Ishikawa (cell line): ENCODE results near the gene CTNND2.

Source experiments
- CEBPB ChIP-seq: IDR thresholded peaks from 2 replicates; pipeline ENCODE4 v1.6.1; 2012
- CREB1 ChIP-seq: IDR thresholded peaks from 2 replicates; pipeline ENCODE4 v1.6.1; 2012; ENCODE audit warnings: low read depth
- EGR1 ChIP-seq: IDR thresholded peaks from 2 replicates; pipeline ENCODE4 v1.6.1; 2012
- EP300 ChIP-seq: IDR thresholded peaks from 2 replicates; pipeline ENCODE4 v1.6.1; 2012; ENCODE audit warnings: borderline replicate concordance
- RAD21 ChIP-seq: IDR thresholded peaks from 2 replicates; pipeline ENCODE4 v1.6.1; 2012; ENCODE audit warnings: low read depth
- TAF1 ChIP-seq: IDR thresholded peaks from 2 replicates; pipeline ENCODE4 v1.6.1; 2012; ENCODE audit warnings: low read depth, mild to moderate bottlenecking
- TCF12 ChIP-seq: IDR thresholded peaks from 2 replicates; pipeline ENCODE4 v1.6.1; 2012; ENCODE audit warnings: low read depth
- YY1 ChIP-seq: IDR thresholded peaks from 2 replicates; pipeline ENCODE4 v1.6.1; 2012; ENCODE audit warnings: low read depth
- TF ChIP-seq, protein P1 (sequence below): IDR thresholded peaks from 2 replicates; pipeline ENCODE4 v1.6.1; 2012; ENCODE audit warnings: low read depth, mild to moderate bottlenecking
- TF ChIP-seq, protein P2 (sequence below): IDR thresholded peaks from 2 replicates; pipeline ENCODE4 v1.6.1; 2012
- TF ChIP-seq, protein P3 (sequence below): IDR thresholded peaks from 2 replicates; pipeline ENCODE4 v1.6.1; 2012

DNA sequence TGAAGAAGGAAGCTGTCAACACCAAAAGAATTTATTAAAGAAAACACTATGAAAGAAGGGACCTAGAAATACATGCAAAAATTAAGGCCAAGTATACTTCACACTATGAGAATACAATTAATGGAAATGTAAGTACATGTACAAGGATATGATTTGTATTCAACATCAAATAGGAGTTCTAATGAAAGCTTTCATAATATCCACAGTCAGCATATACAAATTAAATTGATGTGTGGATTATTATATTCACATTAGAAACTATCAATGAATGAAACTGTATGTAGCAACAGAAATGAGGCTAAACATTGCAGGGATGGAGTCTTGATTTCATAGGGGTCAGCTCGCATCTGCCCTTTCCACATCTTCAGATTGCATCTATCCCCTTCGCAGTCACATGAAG lies 401.5 kb downstream of the CTNND2 start:
- TF ChIP-seq EP300 = no peak
- TF ChIP-seq, protein P1, sequence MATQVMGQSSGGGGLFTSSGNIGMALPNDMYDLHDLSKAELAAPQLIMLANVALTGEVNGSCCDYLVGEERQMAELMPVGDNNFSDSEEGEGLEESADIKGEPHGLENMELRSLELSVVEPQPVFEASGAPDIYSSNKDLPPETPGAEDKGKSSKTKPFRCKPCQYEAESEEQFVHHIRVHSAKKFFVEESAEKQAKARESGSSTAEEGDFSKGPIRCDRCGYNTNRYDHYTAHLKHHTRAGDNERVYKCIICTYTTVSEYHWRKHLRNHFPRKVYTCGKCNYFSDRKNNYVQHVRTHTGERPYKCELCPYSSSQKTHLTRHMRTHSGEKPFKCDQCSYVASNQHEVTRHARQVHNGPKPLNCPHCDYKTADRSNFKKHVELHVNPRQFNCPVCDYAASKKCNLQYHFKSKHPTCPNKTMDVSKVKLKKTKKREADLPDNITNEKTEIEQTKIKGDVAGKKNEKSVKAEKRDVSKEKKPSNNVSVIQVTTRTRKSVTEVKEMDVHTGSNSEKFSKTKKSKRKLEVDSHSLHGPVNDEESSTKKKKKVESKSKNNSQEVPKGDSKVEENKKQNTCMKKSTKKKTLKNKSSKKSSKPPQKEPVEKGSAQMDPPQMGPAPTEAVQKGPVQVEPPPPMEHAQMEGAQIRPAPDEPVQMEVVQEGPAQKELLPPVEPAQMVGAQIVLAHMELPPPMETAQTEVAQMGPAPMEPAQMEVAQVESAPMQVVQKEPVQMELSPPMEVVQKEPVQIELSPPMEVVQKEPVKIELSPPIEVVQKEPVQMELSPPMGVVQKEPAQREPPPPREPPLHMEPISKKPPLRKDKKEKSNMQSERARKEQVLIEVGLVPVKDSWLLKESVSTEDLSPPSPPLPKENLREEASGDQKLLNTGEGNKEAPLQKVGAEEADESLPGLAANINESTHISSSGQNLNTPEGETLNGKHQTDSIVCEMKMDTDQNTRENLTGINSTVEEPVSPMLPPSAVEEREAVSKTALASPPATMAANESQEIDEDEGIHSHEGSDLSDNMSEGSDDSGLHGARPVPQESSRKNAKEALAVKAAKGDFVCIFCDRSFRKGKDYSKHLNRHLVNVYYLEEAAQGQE = no peak
- no peak for TF ChIP-seq YY1
- TF ChIP-seq, protein P2, sequence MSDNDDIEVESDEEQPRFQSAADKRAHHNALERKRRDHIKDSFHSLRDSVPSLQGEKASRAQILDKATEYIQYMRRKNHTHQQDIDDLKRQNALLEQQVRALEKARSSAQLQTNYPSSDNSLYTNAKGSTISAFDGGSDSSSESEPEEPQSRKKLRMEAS = no peak
- TF ChIP-seq RAD21 = no peak
- TF ChIP-seq EGR1 = no peak
- TF ChIP-seq CEBPB = no peak
- TF ChIP-seq TAF1 = no peak
- TF ChIP-seq, protein P3, sequence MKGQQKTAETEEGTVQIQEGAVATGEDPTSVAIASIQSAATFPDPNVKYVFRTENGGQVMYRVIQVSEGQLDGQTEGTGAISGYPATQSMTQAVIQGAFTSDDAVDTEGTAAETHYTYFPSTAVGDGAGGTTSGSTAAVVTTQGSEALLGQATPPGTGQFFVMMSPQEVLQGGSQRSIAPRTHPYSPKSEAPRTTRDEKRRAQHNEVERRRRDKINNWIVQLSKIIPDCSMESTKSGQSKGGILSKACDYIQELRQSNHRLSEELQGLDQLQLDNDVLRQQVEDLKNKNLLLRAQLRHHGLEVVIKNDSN = no peak
- no peak for TF ChIP-seq TCF12
- no peak for TF ChIP-seq CREB1
